ENCODE data around the gene FSTL1.

DNA sequence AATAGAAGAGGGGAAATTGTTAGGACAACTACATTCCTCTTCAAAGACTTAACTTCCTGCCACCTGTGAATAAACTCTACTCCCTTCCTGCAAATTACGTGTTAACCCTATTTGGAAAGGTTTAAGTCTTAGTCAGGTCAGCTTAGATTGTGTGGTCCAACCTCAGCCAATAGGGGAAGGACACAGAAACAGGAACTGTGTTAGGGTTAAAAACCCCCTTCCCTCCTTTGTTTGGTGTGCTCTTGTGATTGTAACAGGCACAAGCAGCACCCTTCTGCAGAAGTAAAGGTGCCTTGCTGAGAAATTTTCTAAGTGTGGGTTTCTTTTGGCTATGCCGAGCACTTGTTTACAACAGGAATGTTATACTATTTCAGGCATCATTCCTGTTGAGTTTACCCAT is 45.0 kb upstream of the FSTL1 start:
- TF ChIP-seq, protein P1, sequence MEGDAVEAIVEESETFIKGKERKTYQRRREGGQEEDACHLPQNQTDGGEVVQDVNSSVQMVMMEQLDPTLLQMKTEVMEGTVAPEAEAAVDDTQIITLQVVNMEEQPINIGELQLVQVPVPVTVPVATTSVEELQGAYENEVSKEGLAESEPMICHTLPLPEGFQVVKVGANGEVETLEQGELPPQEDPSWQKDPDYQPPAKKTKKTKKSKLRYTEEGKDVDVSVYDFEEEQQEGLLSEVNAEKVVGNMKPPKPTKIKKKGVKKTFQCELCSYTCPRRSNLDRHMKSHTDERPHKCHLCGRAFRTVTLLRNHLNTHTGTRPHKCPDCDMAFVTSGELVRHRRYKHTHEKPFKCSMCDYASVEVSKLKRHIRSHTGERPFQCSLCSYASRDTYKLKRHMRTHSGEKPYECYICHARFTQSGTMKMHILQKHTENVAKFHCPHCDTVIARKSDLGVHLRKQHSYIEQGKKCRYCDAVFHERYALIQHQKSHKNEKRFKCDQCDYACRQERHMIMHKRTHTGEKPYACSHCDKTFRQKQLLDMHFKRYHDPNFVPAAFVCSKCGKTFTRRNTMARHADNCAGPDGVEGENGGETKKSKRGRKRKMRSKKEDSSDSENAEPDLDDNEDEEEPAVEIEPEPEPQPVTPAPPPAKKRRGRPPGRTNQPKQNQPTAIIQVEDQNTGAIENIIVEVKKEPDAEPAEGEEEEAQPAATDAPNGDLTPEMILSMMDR (IDR thresholded peaks at IDR 0.05), result no peak
- no peak for TF ChIP-seq POLR2A (IDR thresholded peaks at IDR 0.05)

Measured in right lobe of liver (tissue), 4 donors.